Retinal pigment epithelial cell (primary cell): ENCODE results near the gene KIF21B.

ENCODE experiments used
- DNase-seq: peaks from one replicate; pipeline ENCODE4 v3.0.0-alpha.2; 2010; ENCODE audit warnings: low read depth
- H3K4me3 ChIP-seq: 2 replicates; pipeline ENCODE4 v1.5.1; 2011; ENCODE audit warnings: mild to moderate bottlenecking, low read length, control low read depth, moderate library complexity
- CTCF ChIP-seq: conservative IDR thresholded peaks from 2 replicates; pipeline ENCODE4 v1.5.1; 2011; ENCODE audit warnings: low read depth, low read length, control low read depth, inconsistent platforms

The KIF21B gene

DNA sequence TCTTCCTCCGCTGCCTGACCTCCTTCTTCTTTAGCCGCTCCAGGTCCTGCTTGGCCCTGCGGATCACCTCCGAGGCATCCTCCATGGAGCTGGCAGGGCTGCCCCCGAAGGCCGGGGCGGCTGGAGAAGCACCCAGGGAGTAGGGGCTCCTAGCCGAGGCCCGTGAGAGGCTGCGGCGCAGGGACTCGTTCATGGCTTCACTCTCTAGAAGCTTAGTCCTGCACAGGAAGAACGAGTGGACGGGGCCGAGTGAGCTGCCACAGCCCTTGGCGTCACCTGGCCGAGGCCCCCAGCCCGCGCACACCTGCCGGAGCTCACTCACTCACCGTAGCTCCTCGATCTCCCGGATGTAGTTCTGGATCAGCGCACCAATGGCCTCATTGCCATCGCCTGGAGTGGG, 23.1 kb downstream of the KIF21B start:
- TF ChIP-seq CTCF, result no peak
- DNase-seq, result no peak
- H3K4me3 ChIP-seq, result no peak overlapping the region

- H3K4me3 ChIP-seq, result no peak overlapping the region
- DNase-seq, result no peak
- no peak for TF ChIP-seq CTCF
These were observed 23.8 kb downstream of the KIF21B start for GRCh38 chr1:200999667-201000066.

GRCh38 chr1:200998323-200998722, 25.2 kb downstream of the KIF21B start:
- DNase-seq, result no peak
- no peak overlapping the region for H3K4me3 ChIP-seq
- no peak for TF ChIP-seq CTCF

DNA sequence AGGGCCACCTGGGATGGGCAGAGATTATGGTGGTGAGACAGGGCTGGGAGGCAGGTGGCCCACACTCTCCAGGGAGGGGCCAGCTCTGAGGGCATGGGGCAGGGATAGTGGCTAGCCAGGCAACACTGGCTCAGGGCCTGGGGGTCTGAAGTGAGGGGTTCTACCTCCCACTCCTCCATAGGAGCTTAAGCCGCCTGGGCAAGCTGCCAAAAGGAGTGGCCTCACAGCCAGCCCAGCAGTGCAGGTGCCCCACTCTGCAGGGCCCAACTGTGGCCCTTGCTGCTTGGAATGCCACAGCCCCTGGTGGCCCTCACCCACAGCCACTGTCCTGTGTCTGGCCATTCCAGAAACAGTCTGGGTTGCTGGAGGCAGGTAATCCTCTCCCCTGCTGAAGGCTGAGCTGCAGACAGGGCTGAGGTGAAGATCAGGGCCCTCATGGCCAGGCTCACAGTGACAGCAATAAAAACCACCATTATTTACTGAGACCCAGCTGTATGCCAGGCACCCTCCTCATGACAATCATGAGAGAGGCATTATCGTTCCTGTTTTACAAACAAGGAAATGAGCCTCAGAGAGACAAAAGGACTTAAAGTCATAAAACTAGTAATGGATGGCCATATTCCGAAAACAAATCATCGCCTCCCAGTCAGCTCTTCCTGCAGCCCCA, 31.0 kb downstream of the KIF21B start:
- no peak overlapping the region for H3K4me3 ChIP-seq
- no peak for DNase-seq
- no peak for TF ChIP-seq CTCF

- H3K4me3 ChIP-seq, result no peak overlapping the region
- no peak for TF ChIP-seq CTCF
- no peak for DNase-seq
These were observed 32.4 kb downstream of the KIF21B start for GRCh38 chr1:200991097-200991614.

DNA sequence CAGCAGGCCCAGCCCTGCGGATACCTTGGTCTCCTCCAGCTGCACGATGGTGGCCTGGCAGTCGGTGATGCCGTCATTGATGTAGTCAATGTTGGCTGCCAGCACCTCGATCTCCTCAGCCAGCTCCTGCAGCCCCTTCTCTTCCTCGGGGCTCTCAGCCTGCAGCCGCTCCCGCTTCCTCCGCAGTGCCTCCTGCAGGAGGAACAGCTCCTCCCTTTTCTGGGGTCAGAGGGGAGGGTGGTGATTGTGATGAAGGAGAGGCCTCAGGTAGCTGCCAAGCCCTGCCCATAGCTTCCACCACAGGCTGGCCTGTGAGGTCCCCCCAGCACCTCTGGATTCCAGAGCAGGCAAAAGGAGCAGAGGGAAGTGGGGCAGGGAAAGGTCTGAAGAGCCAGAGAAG, 33.4 kb downstream of the KIF21B start:
- TF ChIP-seq CTCF, result no peak
- no peak for DNase-seq

DNA sequence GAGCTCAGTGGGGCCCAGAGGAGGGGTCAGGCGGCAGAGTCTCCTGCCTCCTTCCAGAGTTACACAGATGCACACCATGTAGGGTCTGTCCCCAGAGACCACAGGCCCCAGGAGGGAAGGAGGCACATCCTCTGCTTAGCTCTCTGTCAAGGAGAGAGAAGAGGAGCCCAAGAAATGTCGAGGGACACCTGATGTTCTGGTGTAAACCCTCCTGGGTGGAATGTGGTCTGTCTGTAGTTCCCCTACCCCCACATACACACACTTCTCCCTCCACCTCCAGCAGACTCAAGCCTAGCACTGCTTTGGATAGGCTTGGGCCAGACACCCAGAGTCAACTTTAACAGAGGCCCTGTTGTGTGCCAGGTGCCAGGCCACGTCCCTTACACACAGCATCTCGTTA, 34.2 kb downstream of the KIF21B start:
- no peak overlapping the region for H3K4me3 ChIP-seq
- DNase-seq, result no peak
- TF ChIP-seq CTCF, result no peak

More for the DNA sequence above, 33.4 kb downstream of the KIF21B start:
- H3K4me3 ChIP-seq, result no peak overlapping the region
